Measurements from ENCODE around the gene ALDOB.

ALDOB gene

GRCh38 chr9:101437806-101438232 lies 2.2 kb upstream of the ALDOB start:
- DNase-seq (ENCODE audit: low spot score), result no peak

GRCh38 chr9:101434998-101435397 lies 576 bp downstream of the ALDOB start:
- no peak for DNase-seq (ENCODE audit: low spot score)
- in situ Hi-C loops (cut with MboI; ENCODE audit: low sequenced_read_pairs, unreplicated experiment), result no loop called here
- no peak for TF ChIP-seq CTCF (IDR thresholded peaks at IDR 0.05; ENCODE audit: borderline replicate concordance, control extremely low read depth, extremely low read depth, insufficient read depth, missing control alignments)

More at GRCh38 chr9:101437806-101438232, 2.2 kb upstream of the ALDOB start:
- TF ChIP-seq CTCF (IDR thresholded peaks at IDR 0.05; ENCODE audit: borderline replicate concordance, control extremely low read depth, extremely low read depth, insufficient read depth, missing control alignments), result no peak
- in situ Hi-C loops (cut with MboI; ENCODE audit: low sequenced_read_pairs, unreplicated experiment), result no loop called here

DNA sequence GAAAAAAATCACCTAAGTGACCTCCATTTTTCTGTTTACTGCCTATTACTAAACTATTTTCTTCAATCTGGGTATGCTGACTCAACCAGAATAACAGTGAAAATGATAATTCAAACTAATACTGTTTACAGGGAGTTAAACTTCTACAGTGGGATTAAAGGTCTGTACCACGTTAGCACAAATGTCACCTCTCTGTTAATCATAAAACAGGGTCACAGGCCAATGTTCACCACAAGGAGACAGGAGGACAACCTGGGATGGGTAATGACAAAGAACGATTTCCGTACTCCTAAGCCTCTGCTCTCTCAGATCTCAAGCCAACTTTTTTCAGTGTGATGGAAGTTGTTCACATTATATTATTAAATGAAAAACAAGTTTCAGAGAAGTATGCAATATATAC lies 2.3 kb downstream of the ALDOB start:
- DNase-seq (ENCODE audit: low spot score), result no peak
- in situ Hi-C loops (cut with MboI; ENCODE audit: low sequenced_read_pairs, unreplicated experiment), result no loop called here
- no peak for TF ChIP-seq CTCF (IDR thresholded peaks at IDR 0.05; ENCODE audit: borderline replicate concordance, control extremely low read depth, extremely low read depth, insufficient read depth, missing control alignments)

DNA sequence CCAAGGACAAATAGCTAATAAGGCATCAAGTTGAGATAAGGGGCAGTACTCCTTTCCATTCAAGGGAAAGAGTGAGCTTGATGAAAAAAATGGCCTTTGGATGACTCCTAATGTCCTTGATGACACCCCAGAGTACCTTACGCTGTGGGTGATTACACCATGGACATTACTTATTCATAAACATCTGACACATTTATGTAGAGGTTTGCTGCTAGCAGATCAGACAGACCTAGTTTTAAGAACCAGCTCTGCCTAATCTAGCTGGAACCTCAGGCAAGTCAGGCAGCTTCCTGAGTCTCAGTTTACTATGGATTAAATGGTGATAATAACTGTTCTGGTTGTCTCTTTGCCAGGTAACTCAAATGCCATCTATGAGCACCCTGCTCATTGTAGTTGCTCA lies 2.8 kb downstream of the ALDOB start:
- in situ Hi-C loops (cut with MboI; ENCODE audit: low sequenced_read_pairs, unreplicated experiment), result no loop called here
- TF ChIP-seq CTCF (IDR thresholded peaks at IDR 0.05; ENCODE audit: borderline replicate concordance, control extremely low read depth, extremely low read depth, insufficient read depth, missing control alignments), result no peak
- no peak for DNase-seq (ENCODE audit: low spot score)

- no peak for TF ChIP-seq CTCF (IDR thresholded peaks at IDR 0.05; ENCODE audit: borderline replicate concordance, control extremely low read depth, extremely low read depth, insufficient read depth, missing control alignments)
- in situ Hi-C loops (cut with MboI; ENCODE audit: low sequenced_read_pairs, unreplicated experiment), result no loop called here
- no peak for DNase-seq (ENCODE audit: low spot score)
Observed at GRCh38 chr9:101432171-101432570, 3.4 kb downstream of the ALDOB start.

DNA sequence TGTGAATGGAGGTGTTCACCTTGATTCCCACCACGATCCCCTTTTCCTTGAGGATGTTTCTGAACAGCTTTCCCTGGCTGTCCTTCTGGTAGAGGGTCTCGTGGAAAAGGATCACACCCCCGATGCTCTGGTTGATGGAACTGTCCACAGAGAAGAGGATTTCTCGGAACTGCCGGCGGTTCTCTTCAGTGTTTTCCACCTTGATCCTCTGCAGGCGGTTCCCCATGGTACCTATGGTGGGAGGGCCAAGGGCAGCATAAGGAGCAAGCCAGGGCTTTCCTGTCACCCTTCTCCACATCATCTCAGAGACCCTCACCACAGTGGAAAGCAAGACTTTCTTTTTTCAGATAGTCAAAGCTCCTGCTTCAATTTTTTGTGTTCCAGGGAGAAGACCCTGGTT lies 5.8 kb downstream of the ALDOB start:
- no peak for TF ChIP-seq CTCF (IDR thresholded peaks at IDR 0.05; ENCODE audit: borderline replicate concordance, control extremely low read depth, extremely low read depth, insufficient read depth, missing control alignments)
- DNase-seq (ENCODE audit: low spot score), result no peak
- in situ Hi-C loops (cut with MboI; ENCODE audit: low sequenced_read_pairs, unreplicated experiment), result no loop called here

GRCh38 chr9:101428909-101429308 lies 6.7 kb downstream of the ALDOB start:
- no peak for TF ChIP-seq CTCF (IDR thresholded peaks at IDR 0.05; ENCODE audit: borderline replicate concordance, control extremely low read depth, extremely low read depth, insufficient read depth, missing control alignments)
- in situ Hi-C loops (cut with MboI; ENCODE audit: low sequenced_read_pairs, unreplicated experiment), result no loop called here
- no peak for DNase-seq (ENCODE audit: low spot score)
